ENCODE results near the gene PPP6R1.

DNA sequence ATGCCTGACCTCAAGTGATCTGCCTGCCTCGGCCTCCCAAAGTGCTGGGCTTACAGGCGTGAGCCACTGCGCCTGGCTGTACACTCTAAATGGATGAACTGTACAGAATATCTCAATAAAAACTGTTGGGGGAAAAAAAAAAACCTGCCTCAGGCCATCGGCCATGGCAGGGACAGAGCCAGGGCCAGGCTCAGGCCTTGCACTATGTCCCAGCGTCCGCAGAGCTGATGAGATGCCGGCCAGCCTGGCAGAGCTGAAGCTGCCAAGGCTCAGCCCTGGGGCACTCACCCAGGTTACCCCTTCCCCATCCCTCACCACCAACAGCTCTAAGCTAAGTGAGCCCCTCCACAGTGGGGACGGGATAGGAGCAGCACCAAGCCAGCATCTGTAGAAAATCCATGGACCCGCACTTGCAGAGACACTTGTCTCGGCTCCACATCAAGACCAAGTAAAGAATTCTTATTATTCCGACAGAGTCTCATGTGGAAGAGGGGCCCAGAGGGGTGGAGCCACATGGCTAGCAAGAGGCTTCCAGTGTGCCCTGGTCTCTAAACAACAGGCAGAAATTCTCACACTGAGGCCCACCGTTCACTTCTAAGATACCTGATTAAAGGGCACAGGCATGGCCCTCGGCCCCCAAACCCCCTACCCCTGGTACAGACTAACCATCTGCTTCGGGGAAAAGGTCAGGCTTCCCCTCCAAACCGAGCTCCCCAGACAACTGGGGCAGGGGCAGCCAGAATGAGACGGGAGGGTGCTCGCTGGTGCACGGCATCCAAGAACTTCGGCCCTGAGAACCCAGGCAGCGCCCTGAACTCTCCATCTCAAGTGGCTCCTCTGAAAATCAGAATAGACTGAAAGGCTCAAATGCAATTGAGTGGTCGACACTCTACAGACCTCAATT is 5.8 kb downstream of the PPP6R1 start:
- TF ChIP-seq SRF (IDR thresholded peaks at IDR 0.05; ENCODE audit: low read depth): no peak
- no peak for TF ChIP-seq JUND (IDR thresholded peaks at IDR 0.05)
- TF ChIP-seq, protein P1, sequence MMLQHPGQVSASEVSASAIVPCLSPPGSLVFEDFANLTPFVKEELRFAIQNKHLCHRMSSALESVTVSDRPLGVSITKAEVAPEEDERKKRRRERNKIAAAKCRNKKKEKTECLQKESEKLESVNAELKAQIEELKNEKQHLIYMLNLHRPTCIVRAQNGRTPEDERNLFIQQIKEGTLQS (IDR thresholded peaks at IDR 0.05): no peak
